Transverse colon (tissue), 4 donors: ENCODE data around the gene FBXO34.

Source experiments
- POLR2A ChIP-seq: fragments of 450-650 bp; IDR thresholded peaks from one replicate; pipeline ENCODE4 v1.6.1; 2016; ENCODE audit warnings: antibody characterized with exemption, mild to moderate bottlenecking, moderate library complexity
- POLR2AphosphoS5 ChIP-seq, 3 donors: sonication (generic); formaldehyde crosslinking; IDR thresholded peaks; one replicate each; pipeline ENCODE4 v1.6.1; 2016; ENCODE audit warnings: antibody characterized with exemption in 3 of 3
- TF ChIP-seq, protein P1 (sequence below), 5 experiments: fragments of 200-600 bp in 3 of 5; fragments of 450-650 bp in 2 of 5; sonication (generic) in 3 of 5; IDR thresholded peaks; 1 replicate in 2 of 5; 2 replicates in 3 of 5; pipeline ENCODE4 v1.5.1; 2016 to 2017; ENCODE audit warnings: antibody characterized with exemption in 5 of 5, inconsistent platforms in 3 of 5, mild to moderate bottlenecking in 2 of 5, moderate library complexity in 1 of 5

DNA sequence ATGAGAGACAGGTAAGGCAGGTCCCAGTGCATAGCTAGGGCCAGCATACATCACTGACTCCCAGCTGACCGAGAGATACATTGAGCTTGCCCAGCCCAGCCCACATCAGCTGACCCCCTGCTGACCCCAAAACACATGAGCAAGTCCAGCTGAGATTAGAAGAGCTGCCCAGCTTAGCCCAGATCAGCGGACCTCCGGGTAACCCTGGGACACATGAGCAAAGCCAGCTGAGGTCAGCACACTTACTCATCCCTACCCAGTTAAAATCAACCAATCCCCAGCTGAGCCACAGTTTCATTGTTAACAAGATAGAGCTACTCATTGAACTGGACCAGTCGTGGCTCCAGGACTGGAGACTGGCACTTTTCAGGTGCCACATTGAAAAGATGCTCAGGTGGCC is 21.8 kb upstream of the FBXO34 start:
- TF ChIP-seq POLR2A (no peak), POLR2AphosphoS5 (IDR thresholded peaks at IDR 0.05) (no peak)
- TF ChIP-seq, protein P1, sequence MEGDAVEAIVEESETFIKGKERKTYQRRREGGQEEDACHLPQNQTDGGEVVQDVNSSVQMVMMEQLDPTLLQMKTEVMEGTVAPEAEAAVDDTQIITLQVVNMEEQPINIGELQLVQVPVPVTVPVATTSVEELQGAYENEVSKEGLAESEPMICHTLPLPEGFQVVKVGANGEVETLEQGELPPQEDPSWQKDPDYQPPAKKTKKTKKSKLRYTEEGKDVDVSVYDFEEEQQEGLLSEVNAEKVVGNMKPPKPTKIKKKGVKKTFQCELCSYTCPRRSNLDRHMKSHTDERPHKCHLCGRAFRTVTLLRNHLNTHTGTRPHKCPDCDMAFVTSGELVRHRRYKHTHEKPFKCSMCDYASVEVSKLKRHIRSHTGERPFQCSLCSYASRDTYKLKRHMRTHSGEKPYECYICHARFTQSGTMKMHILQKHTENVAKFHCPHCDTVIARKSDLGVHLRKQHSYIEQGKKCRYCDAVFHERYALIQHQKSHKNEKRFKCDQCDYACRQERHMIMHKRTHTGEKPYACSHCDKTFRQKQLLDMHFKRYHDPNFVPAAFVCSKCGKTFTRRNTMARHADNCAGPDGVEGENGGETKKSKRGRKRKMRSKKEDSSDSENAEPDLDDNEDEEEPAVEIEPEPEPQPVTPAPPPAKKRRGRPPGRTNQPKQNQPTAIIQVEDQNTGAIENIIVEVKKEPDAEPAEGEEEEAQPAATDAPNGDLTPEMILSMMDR (IDR thresholded peaks at IDR 0.05): no peak
